Smooth muscle cell (in vitro differentiated cells): ENCODE data around the gene MDFI. TPM values are rescaled to one million over a fixed set of nuclear protein-coding genes. Genes with fewer than 3 reads are reported as not detected.

Experiments used
- DNase-seq: peaks from one replicate; lab custom pipeline; 2025; ENCODE audit not compliant: unreplicated experiment; lab: John Stamatoyannopoulos, UW
- H2AFZ ChIP-seq: fragments of 200-600 bp; sonication (generic); 2 replicates; pipeline ENCODE4 v1.6.0; 2016; ENCODE audit warnings: antibody characterized with exemption, low read depth, mild to moderate bottlenecking
- H3F3A ChIP-seq: fragments of 200-600 bp; sonication (generic); 2 replicates; pipeline ENCODE4 v1.6.0; 2017; ENCODE audit warnings: antibody characterized with exemption, low read depth
- H3K27ac ChIP-seq: fragments of 200-600 bp; sonication (generic); 2 replicates; pipeline ENCODE4 v1.5.1; 2016; ENCODE audit warnings: low read depth, mild to moderate bottlenecking
- H3K27me3 ChIP-seq: fragments of 200-600 bp; sonication (generic); 2 replicates; pipeline ENCODE4 v1.6.1; 2016; ENCODE audit warnings: low read depth, mild to moderate bottlenecking
- H3K36me3 ChIP-seq: fragments of 200-600 bp; sonication (generic); 2 replicates; pipeline ENCODE4 v1.5.1; 2016; ENCODE audit warnings: low read depth
- H3K4me1 ChIP-seq: fragments of 200-600 bp; sonication (generic); 2 replicates; pipeline ENCODE4 v1.5.1; 2016; ENCODE audit warnings: low read depth
- H3K4me2 ChIP-seq: fragments of 200-600 bp; sonication (generic); 2 replicates; pipeline ENCODE4 v1.6.0; 2016; ENCODE audit warnings: mild to moderate bottlenecking
- H3K4me3 ChIP-seq: fragments of 200-600 bp; sonication (generic); 2 replicates; pipeline ENCODE4 v1.5.1; 2016; ENCODE audit warnings: mild to moderate bottlenecking
- H3K79me2 ChIP-seq: fragments of 200-600 bp; sonication (generic); 2 replicates; pipeline ENCODE4 v1.6.0; 2016; ENCODE audit warnings: low read depth, mild to moderate bottlenecking
- H3K9ac ChIP-seq: fragments of 200-600 bp; sonication (generic); 2 replicates; pipeline ENCODE4 v1.6.0; 2016; ENCODE audit warnings: low read depth
- H3K9me3 ChIP-seq: fragments of 200-600 bp; sonication (generic); replicated peaks from 2 replicates; pipeline ENCODE4 v1.5.1; 2016; ENCODE audit warnings: low read depth
- H4K20me1 ChIP-seq: fragments of 200-600 bp; sonication (generic); 2 replicates; pipeline ENCODE4 v1.6.0; 2016; ENCODE audit warnings: low read depth
- WGBS: methylation state at CpG from one replicate; pipeline ENCODE4 v1.1.7; 2016; ENCODE audit warnings: low lambda C conversion rate; 5-methylcytosine and 5-hydroxymethylcytosine counted together
- polyA plus RNA-seq: library from polyadenylated mRNA; unstranded; fragments of >200 nt; fragmentation: Nextera tagmentation; extraction: Ambion mirVana; gene quantifications from 2 replicates; pipeline ENCODE4 v1.2.1, GENCODE V29; 2016
- total RNA-seq: library from RNA; depleted of rRNA; stranded (reverse); fragments of >200 nt; gene quantifications from 2 replicates; pipeline ENCODE4 v1.2.3, GENCODE V29; 2014
- TF ChIP-seq, protein P1 (sequence below): fragments of 200-600 bp; sonication (generic); IDR thresholded peaks from 2 replicates; pipeline ENCODE4 v1.5.1; 2017; ENCODE audit warnings: borderline replicate concordance, mild to moderate bottlenecking, antibody characterized with exemption; ENCODE audit not compliant: insufficient read depth, poor library complexity, severe bottlenecking

Gene MDFI
- total and polyA plus RNA-seq, 2 experiments from 2014 or later: 102 to 168 TPM

DNA sequence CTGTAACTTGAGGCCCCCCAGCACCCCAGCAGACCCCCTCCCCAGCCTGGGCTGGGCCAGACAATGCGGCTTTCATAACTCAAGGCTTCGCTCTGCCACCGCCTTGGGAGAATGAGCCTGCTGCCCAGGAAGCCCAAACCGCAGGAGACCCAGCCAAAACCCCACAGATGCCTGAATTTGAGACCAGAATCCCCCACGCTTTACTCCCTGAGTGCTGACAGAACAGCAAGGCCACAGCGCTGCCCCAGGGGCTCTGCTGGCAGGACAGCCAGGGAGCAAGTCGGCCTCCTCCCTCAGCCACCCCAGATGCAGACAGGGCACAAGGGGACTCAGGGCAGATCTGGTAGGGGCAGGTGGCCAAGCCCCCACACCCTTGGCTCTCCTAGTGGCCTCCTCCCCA, 2.2 kb downstream of the MDFI start:
- H3K4me2 ChIP-seq: peak overlapping the region; percentile 96
- no peaks in the 10 kb centered on the region for H3K27me3 ChIP-seq
- 70% methylated on average over 7 of the region's 7 CpGs for WGBS
- no peak overlapping the region for H3K9ac ChIP-seq
- H3K36me3 ChIP-seq: no peaks in the 10 kb centered on the region
- H3F3A ChIP-seq: peaks cover 39% of the 10 kb centered on the region
- peaks cover 60% of the 10 kb centered on the region for H3K79me2 ChIP-seq
- H3K4me1 ChIP-seq: peaks cover 60% of the 10 kb centered on the region
- peaks cover 64% of the 10 kb centered on the region for H4K20me1 ChIP-seq
- no peaks in the 10 kb centered on the region for H3K9me3 ChIP-seq
- H2AFZ ChIP-seq: no peak overlapping the region
- no peak for DNase-seq
- H3K4me3 ChIP-seq: peak overlapping the region; percentile 79
- TF ChIP-seq, protein P1, sequence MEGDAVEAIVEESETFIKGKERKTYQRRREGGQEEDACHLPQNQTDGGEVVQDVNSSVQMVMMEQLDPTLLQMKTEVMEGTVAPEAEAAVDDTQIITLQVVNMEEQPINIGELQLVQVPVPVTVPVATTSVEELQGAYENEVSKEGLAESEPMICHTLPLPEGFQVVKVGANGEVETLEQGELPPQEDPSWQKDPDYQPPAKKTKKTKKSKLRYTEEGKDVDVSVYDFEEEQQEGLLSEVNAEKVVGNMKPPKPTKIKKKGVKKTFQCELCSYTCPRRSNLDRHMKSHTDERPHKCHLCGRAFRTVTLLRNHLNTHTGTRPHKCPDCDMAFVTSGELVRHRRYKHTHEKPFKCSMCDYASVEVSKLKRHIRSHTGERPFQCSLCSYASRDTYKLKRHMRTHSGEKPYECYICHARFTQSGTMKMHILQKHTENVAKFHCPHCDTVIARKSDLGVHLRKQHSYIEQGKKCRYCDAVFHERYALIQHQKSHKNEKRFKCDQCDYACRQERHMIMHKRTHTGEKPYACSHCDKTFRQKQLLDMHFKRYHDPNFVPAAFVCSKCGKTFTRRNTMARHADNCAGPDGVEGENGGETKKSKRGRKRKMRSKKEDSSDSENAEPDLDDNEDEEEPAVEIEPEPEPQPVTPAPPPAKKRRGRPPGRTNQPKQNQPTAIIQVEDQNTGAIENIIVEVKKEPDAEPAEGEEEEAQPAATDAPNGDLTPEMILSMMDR: no peak
- H3K27ac ChIP-seq: peak overlapping the region; percentile 85

DNA sequence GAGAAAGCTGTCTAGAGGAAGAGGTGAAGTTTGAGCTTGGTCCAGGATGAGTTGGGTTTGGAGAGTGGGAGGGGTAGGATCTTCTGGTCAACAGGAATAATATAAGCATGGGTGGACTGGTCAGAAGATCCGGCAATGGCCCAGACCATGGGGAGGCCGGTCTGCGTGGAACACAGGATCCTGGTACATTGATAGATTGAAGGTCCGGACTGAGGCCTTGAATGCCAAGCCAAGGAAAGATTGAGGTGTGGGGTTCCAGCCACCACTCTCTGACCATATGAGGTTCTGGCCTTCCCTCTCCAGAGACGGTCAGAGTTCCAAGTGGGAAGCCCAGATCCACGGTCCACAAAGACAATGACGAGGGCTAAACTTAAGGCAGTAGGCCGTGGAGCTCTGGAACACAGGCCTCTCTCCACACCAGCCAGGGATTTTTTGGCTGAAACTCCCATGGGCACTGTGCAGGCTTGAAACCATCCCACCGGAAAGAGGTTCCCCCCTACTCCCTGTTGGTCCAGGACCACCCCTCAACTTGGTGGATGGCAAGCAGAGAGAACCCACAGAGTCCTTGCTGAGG, 3.2 kb downstream of the MDFI start:
- H4K20me1 ChIP-seq: peaks cover 74% of the 10 kb centered on the region

DNA sequence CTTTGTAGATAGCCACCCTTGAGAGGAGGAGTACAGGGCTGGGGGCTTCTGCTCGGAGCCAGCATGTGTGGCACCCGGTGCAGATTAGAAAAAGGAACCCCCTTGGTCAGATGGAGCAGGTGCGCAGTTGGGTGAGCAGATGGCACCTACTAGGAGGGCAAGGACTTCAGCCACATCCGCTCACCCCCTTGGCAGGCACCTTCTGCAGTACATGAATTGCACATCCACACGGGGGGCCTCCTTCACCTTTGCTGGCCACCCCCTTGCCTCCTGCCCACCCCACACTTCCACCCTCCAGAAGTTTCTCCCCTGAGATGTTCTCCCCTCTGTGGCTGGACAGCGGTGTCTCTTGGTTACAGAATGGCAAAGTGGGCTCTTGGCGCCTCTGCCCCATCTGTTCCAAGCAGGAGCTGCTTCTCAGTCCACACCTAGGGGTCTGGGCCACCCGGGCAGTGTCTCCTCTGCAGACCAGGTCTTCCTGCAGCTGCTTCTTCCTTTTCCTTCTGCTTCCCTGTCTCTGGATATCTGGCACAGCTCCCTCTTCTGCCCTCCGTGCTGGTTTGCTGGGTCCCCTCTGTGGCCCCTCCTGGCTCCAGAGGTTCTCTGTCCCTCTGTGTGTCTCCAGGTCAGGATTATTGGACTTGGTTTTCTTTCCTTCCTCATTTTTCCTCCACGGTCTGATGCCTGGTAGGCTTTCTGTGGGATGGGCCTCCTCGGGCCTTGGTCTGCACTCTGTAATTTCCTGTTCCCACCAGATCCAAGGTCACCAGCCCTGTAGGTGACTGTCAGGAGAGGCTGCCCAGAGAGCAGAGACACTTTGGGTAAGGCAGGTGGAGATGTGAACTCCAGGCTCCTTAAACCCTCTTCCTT, 4.1 kb downstream of the MDFI start:
- peaks cover 61% of the 10 kb centered on the region for H3K4me1 ChIP-seq
- H3K9me3 ChIP-seq: no peaks in the 10 kb centered on the region
- H4K20me1 ChIP-seq: peaks cover 83% of the 10 kb centered on the region
- H3K27ac ChIP-seq: peak overlapping the region; percentile 31
- no peak overlapping the region for H3K9ac ChIP-seq
- 80% methylated on average over 11 of the region's 11 CpGs for WGBS
- H2AFZ ChIP-seq: no peak overlapping the region
- H3K4me3 ChIP-seq: no peak overlapping the region
- TF ChIP-seq, protein P1: no peak
- H3K36me3 ChIP-seq: no peaks in the 10 kb centered on the region
- peak overlapping the region; percentile 63 for H3K4me2 ChIP-seq
- no peaks in the 10 kb centered on the region for H3K27me3 ChIP-seq
- DNase-seq: no peak
- H3F3A ChIP-seq: peaks cover 40% of the 10 kb centered on the region
- peaks cover 56% of the 10 kb centered on the region for H3K79me2 ChIP-seq

More for the DNA sequence above, 3.2 kb downstream of the MDFI start:
- Histone ChIP-seq H3F3A (peaks cover 39% of the 10 kb centered on the region), H3K27me3 (no peaks in the 10 kb centered on the region), H2AFZ (no peak overlapping the region), H3K4me1 (peaks cover 66% of the 10 kb centered on the region), H3K4me3 (no peak overlapping the region), H3K79me2 (peaks cover 60% of the 10 kb centered on the region), H3K36me3 (no peaks in the 10 kb centered on the region), H3K27ac (no peak overlapping the region), H3K9ac (no peak overlapping the region), H3K9me3 (no peaks in the 10 kb centered on the region), H3K4me2 (peak overlapping the region; percentile 63)
- WGBS: 92% methylated on average over 9 of the region's 9 CpGs
- TF ChIP-seq, protein P1: no peak
- DNase-seq: no peak
